GM12878 (cell line): ENCODE data around the gene KCNK5. TPM values are rescaled to one million over a fixed set of nuclear protein-coding genes. Genes with fewer than 3 reads are reported as not detected.

Source experiments
- ATAC-seq: fragments of 200-7000 bp; cut with Tn5 transposase; 3 replicates; pipeline ENCODE4 v1.9.1; 2020; ENCODE audit warnings: mild to moderate bottlenecking, moderate library complexity
- BruUV-seq: library from RNA; stranded (reverse); fragments of 400-500 nt; replicated peaks from 2 replicates; lab custom pipeline; 2021; lab: Mats Ljungman, UMichigan
- CTCF ChIA-PET: fragments of 300-600 bp; sonication (Branson Sonifier 250); formaldehyde crosslinking; extraction: SDS; loops from one replicate; lab custom pipeline; 2021; ENCODE audit warnings: inconsistent platforms; lab: Yijun Ruan, JAX
- POLR2A ChIA-PET: fragments of 350-600 bp; formaldehyde crosslinking; extraction: SDS; loops from one replicate; lab custom pipeline; 2021; ENCODE audit warnings: inconsistent platforms; lab: Charles Lee
- RAD21 ChIA-PET: fragments of 300-600 bp; sonication (Branson Sonifier 250); formaldehyde crosslinking; loops from one replicate; lab custom pipeline; 2023; ENCODE audit warnings: antibody characterized with exemption; ENCODE audit not compliant: unreplicated experiment; lab: Charles Lee
- SMC1A ChIA-PET: fragments of 300-600 bp; sonication (Branson Sonifier 250); formaldehyde crosslinking; loops from one replicate; lab custom pipeline; 2023; ENCODE audit not compliant: unreplicated experiment, uncharacterized antibody; lab: Charles Lee
- DNase-seq: peaks from one replicate; pipeline ENCODE4 v3.0.0-alpha.2; 2011; ENCODE audit warnings: low read depth, low spot score
- FAIRE-seq: peaks from 3 replicates; lab custom pipeline; 2011; peaks lifted over from hg19 to GRCh38; lab: Jason Lieb, UNC
- H2AFZ ChIP-seq: 2 replicates; pipeline ENCODE4 v1.6.0; 2011; ENCODE audit warnings: low read depth, low read length, control low read depth; ENCODE audit not compliant: control insufficient read depth
- H3K27ac ChIP-seq: 2 replicates; pipeline ENCODE4 v1.5.1; 2011; ENCODE audit warnings: control low read depth; ENCODE audit not compliant: control insufficient read depth, insufficient read depth
- H3K27me3 ChIP-seq, 2 experiments: replicated peaks in 1 of 2; 2 replicates each; pipeline versions ENCODE4 v1.6.0 to v1.6.1; 2011; ENCODE audit warnings: low read length in 1 of 2; ENCODE audit not compliant: control insufficient read depth in 2 of 2, insufficient read depth in 2 of 2
- H3K36me3 ChIP-seq, 2 experiments: 2 replicates each; pipeline ENCODE4 v1.5.1; 2011; ENCODE audit warnings: low read length in 1 of 2; ENCODE audit not compliant: control insufficient read depth in 2 of 2, insufficient read depth in 2 of 2
- H3K4me1 ChIP-seq: 2 replicates; pipeline ENCODE4 v1.6.1; 2011; ENCODE audit warnings: mild to moderate bottlenecking, low read length, moderate library complexity, mixed read lengths; ENCODE audit not compliant: control insufficient read depth, insufficient read depth
- H3K4me2 ChIP-seq: 2 replicates; pipeline ENCODE4 v1.6.0; 2011; ENCODE audit warnings: control low read depth; ENCODE audit not compliant: control insufficient read depth, insufficient read depth
- H3K4me3 ChIP-seq: fragments of 200-600 bp; sonication (generic); 2 replicates; pipeline ENCODE4 v1.5.1; 2016
- H3K79me2 ChIP-seq: 2 replicates; pipeline ENCODE4 v1.6.0; 2011; ENCODE audit warnings: low read length; ENCODE audit not compliant: control insufficient read depth, insufficient read depth
- H3K9ac ChIP-seq: 2 replicates; pipeline ENCODE4 v1.8.0; 2011; ENCODE audit warnings: low read length, control low read depth, mixed read lengths; ENCODE audit not compliant: control insufficient read depth, insufficient read depth
- H3K9me3 ChIP-seq: replicated peaks from 3 replicates; pipeline ENCODE4 v1.5.1; 2011; ENCODE audit warnings: mild to moderate bottlenecking, low read length; ENCODE audit not compliant: control insufficient read depth, insufficient read depth
- H4K20me1 ChIP-seq: 2 replicates; pipeline ENCODE4 v1.6.0; 2011; ENCODE audit not compliant: control insufficient read depth, insufficient read depth
- ATF3 ChIP-seq: IDR thresholded peaks from 2 replicates; pipeline ENCODE4 v1.6.1; 2011; ENCODE audit warnings: low read depth, mild to moderate bottlenecking, low read length, moderate library complexity, borderline replicate concordance; ENCODE audit errors: extremely low read depth
- ATF7 ChIP-seq: fragments of 450-650 bp; IDR thresholded peaks from 2 replicates; pipeline ENCODE4 v1.6.1; 2016; ENCODE audit warnings: low read depth, mild to moderate bottlenecking
- CEBPB ChIP-seq, 2 experiments: fragments of 150-350 bp in 1 of 2; IDR thresholded peaks; 2 replicates each; pipeline ENCODE4 v1.6.1; 2012 to 2014; ENCODE audit warnings: low read depth in 2 of 2, low read length in 2 of 2, borderline replicate concordance in 1 of 2, inconsistent platforms in 1 of 2
- CHD1 ChIP-seq: IDR thresholded peaks from 2 replicates; pipeline ENCODE4 v1.6.1; 2012; ENCODE audit warnings: low read depth, low read length, improper control_type of control experiment
- CUX1 ChIP-seq: IDR thresholded peaks from 2 replicates; pipeline ENCODE4 v1.6.1; 2012; ENCODE audit warnings: improper control_type of control experiment, low read depth, low read length; ENCODE audit not compliant: insufficient replicate concordance
- E4F1 ChIP-seq: fragments of 450-650 bp; IDR thresholded peaks from 2 replicates; pipeline ENCODE4 v1.6.1; 2018; ENCODE audit warnings: borderline replicate concordance, mild to moderate bottlenecking; ENCODE audit not compliant: partially characterized antibody
- FOXM1 ChIP-seq: IDR thresholded peaks from 2 replicates; pipeline ENCODE4 v1.6.1; 2012; ENCODE audit warnings: low read depth, mild to moderate bottlenecking, inconsistent platforms, low read length, moderate library complexity
- JUNB ChIP-seq: IDR thresholded peaks from 2 replicates; pipeline ENCODE4 v1.6.1; 2016; ENCODE audit warnings: antibody characterized with exemption, mild to moderate bottlenecking
- LARP7 ChIP-seq: fragments of 450-650 bp; IDR thresholded peaks from 2 replicates; pipeline ENCODE4 v1.6.1; 2017; ENCODE audit warnings: mild to moderate bottlenecking
- MTA2 ChIP-seq: fragments of 450-650 bp; IDR thresholded peaks from 2 replicates; pipeline ENCODE4 v1.6.1; 2016; ENCODE audit warnings: low read depth, mild to moderate bottlenecking, moderate library complexity
- NFIC ChIP-seq: IDR thresholded peaks from 2 replicates; pipeline ENCODE4 v1.6.1; 2012; ENCODE audit warnings: low read depth, mild to moderate bottlenecking, inconsistent platforms, low read length, moderate library complexity
- NFXL1 ChIP-seq: fragments of 450-650 bp; IDR thresholded peaks from 2 replicates; pipeline ENCODE4 v1.6.1; 2017; ENCODE audit warnings: antibody characterized with exemption, mild to moderate bottlenecking, borderline replicate concordance
- SMAD5 ChIP-seq: IDR thresholded peaks from 2 replicates; pipeline ENCODE4 v1.6.1; 2016; ENCODE audit warnings: antibody characterized with exemption, low read depth
- TCF12 ChIP-seq: IDR thresholded peaks from 2 replicates; pipeline ENCODE4 v1.6.1; 2011; ENCODE audit warnings: low read depth, mild to moderate bottlenecking, low read length
- USF1 ChIP-seq: IDR thresholded peaks from 2 replicates; pipeline ENCODE4 v1.6.1; 2011; ENCODE audit warnings: borderline replicate concordance, low read depth, mild to moderate bottlenecking, moderate library complexity, mixed read lengths, low read length; ENCODE audit not compliant: insufficient read depth; ENCODE audit errors: extremely low read length
- WGBS: methylation state at CpG from one replicate; pipeline ENCODE4 v1.1.6; 2016; ENCODE audit warnings: low lambda C conversion rate; ENCODE audit not compliant: insufficient replicate concordance, insufficient coverage; ENCODE audit errors: missing lambda C conversion rate; 5-methylcytosine and 5-hydroxymethylcytosine counted together
- in situ Hi-C: fragments of 300-500 bp; cut with MboI; formaldehyde crosslinking; loops from 9 replicates; pipeline ENCODE4 v1.14.3; 2018; ENCODE audit warnings: mixed read lengths
- intact Hi-C: fragments of 100-400 bp; cut with micrococcal nuclease; formaldehyde crosslinking; loops from one replicate; pipeline ENCODE4 v1.14.2; 2022; ENCODE audit not compliant: unreplicated experiment
- polyA plus RNA-seq, 11 experiments: library from polyadenylated mRNA; depleted of rRNA in 4 of 11; unstranded in 6 of 11; stranded (reverse) in 5 of 11; fragments of >200 nt; fragmentation: Nextera tagmentation in 4 of 11; fragmentation: Illumina TruSeq in 1 of 11; extraction: Ambion mirVana in 4 of 11; extraction: Trizol in 1 of 11; gene quantifications; 1 replicate in 1 of 11; 2 replicates in 10 of 11; pipeline versions ENCODE4 v1.2.1 to v1.2.3, GENCODE V29; 2011 to 2016; ENCODE audit warnings: inconsistent platforms in 2 of 11, missing spikeins in 2 of 11, low read depth in 1 of 11
- total RNA-seq, 4 experiments: library from RNA; depleted of rRNA in 3 of 4; stranded (reverse); fragments of >200 nt in 3 of 4; fragmentation: Illumina TruSeq in 1 of 4; extraction: Trizol in 1 of 4; gene quantifications; 2 replicates each; pipeline versions ENCODE4 v1.2.1 to v1.2.3, GENCODE V29; 2013 to 2021

KCNK5 gene
- total and polyA plus RNA-seq, 10 of the 15 experiments (the other 5 are each of a cell fraction or from before 2014, with no cell fraction given): 0.11 to 4.2 (median 2.1) TPM

GRCh38 chr6:39231521-39232243 is 2.4 kb upstream of the KCNK5 start:
- peaks cover 9% of the 10 kb centered on the region for H3K79me2 ChIP-seq
- 36% methylated on average over 7 of the region's 7 CpGs for WGBS
- in situ Hi-C loops (no loop called here), intact Hi-C loops (no loop called here)
- ChIA-PET SMC1A (interaction anchor here (0.7 to 1.5 kb wide), 2 partner anchors 32 to 71 kb away, joined by 3 to 5 read pairs; no protein-coding TSS in a partner anchor), POLR2A (interaction anchor here (0.6 kb wide), 1 partner anchor 14 kb away, joined by 5 read pairs; no protein-coding TSS in a partner anchor), CTCF (no interaction called here), RAD21 (no interaction called here)
- H4K20me1 ChIP-seq: no peaks in the 10 kb centered on the region
- no peak overlapping the region for H3K27ac ChIP-seq
- H2AFZ ChIP-seq: no peak overlapping the region
- no peak overlapping the region for H3K9ac ChIP-seq
- H3K36me3 ChIP-seq: no peaks in the 10 kb centered on the region
- ATAC-seq (no peak), DNase-seq (no peak), FAIRE-seq (no peak)
- no TSS peak for BruUV-seq
- no peaks in the 10 kb centered on the region for H3K4me1 ChIP-seq
- peaks cover 0 to 3% of the 10 kb centered on the region in 2 experiments; a peak in 3 of 4 replicates for H3K27me3 ChIP-seq
- no peak overlapping the region for H3K4me3 ChIP-seq
- H3K4me2 ChIP-seq: no peak overlapping the region
- H3K9me3 ChIP-seq: no peaks in the 10 kb centered on the region
- no peak for TF ChIP-seq CHD1
- no peak for TF ChIP-seq TCF12
- no peak for TF ChIP-seq SMAD5
- TF ChIP-seq NFIC: no peak
- no peak for TF ChIP-seq MTA2
- TF ChIP-seq CUX1: no peak
- TF ChIP-seq FOXM1: no peak
- no peak for TF ChIP-seq ATF3
- no peak for TF ChIP-seq ATF7
- no peak for TF ChIP-seq LARP7
- TF ChIP-seq NFXL1: no peak
- TF ChIP-seq USF1: no peak
- TF ChIP-seq JUNB: no peak
- TF ChIP-seq E4F1: no peak
- no peak for TF ChIP-seq CEBPB (IDR thresholded peaks at IDR 0.05; ENCODE audit: borderline replicate concordance in 1 of 2, low read depth in 2 of 2, low read length in 2 of 2)
